Stomach (tissue), 19 donors: ENCODE measurements around the gene ETV7. TPM values are rescaled to one million over a fixed set of nuclear protein-coding genes. Genes with fewer than 3 reads are reported as not detected.

Experiments used
- DNase-seq, 2 donors: peaks; one replicate each; pipeline versions ENCODE4 v3.0.0 to v3.0.0-alpha.2; 2013 to 2019
- H3K27ac ChIP-seq, 5 donors: fragments of 200-600 bp in 4 of 5; sonication (generic) in 4 of 5; one replicate each; pipeline ENCODE4 v1.5.1; 2013 to 2019; ENCODE audit warnings: mild to moderate bottlenecking in 1 of 5, moderate library complexity in 1 of 5
- H3K27me3 ChIP-seq, 3 donors: fragments of 200-600 bp; sonication (generic); one replicate each; pipeline ENCODE4 v1.5.1; 2017 to 2019; ENCODE audit warnings: mixed run types in 1 of 3
- H3K36me3 ChIP-seq, 4 donors: fragments of 200-600 bp; sonication (generic); 1 replicate in 3 of 4; 2 replicates in 1 of 4; pipeline ENCODE4 v1.5.1; 2016 to 2019
- H3K4me1 ChIP-seq, 4 donors: fragments of 200-600 bp; sonication (generic); one replicate each; pipeline ENCODE4 v1.5.1; 2016 to 2019
- H3K4me3 ChIP-seq, 4 donors: fragments of 200-600 bp; sonication (generic) in 3 of 4; one replicate each; pipeline ENCODE4 v1.5.1; 2016 to 2019; ENCODE audit warnings: mild to moderate bottlenecking in 1 of 4
- H3K9me3 ChIP-seq, 4 donors: fragments of 200-600 bp; sonication (generic); one replicate each; pipeline ENCODE4 v1.5.1; 2016 to 2019
- EP300 ChIP-seq: sonication (generic); formaldehyde crosslinking; IDR thresholded peaks from one replicate; pipeline ENCODE4 v1.6.1; 2017; ENCODE audit warnings: antibody characterized with exemption
- POLR2A ChIP-seq, 4 donors: fragments of 450-650 bp; IDR thresholded peaks; one replicate each; pipeline ENCODE4 v1.6.1; 2016; ENCODE audit warnings: antibody characterized with exemption in 4 of 4, control low read depth in 2 of 4, mild to moderate bottlenecking in 1 of 4, moderate library complexity in 1 of 4
- POLR2AphosphoS5 ChIP-seq, 3 donors: sonication (generic); formaldehyde crosslinking; IDR thresholded peaks; one replicate each; pipeline ENCODE4 v1.6.1; 2016; ENCODE audit warnings: antibody characterized with exemption in 3 of 3
- WGBS, 5 donors: extraction: QIAGEN DNeasy Blood & Tissue Kit in 3 of 5; methylation state at CpG; one replicate each; pipeline versions ENCODE4 v1.1.5 to v1.1.7; 2013 to 2018; 5-methylcytosine and 5-hydroxymethylcytosine counted together
- intact Hi-C: fragments of 100-400 bp; cut with DNase I; formaldehyde crosslinking; loops from one replicate; pipeline ENCODE4 v1.15.1; 2023; ENCODE audit warnings: low total_unique reads
- long read RNA-seq, 10 donors: transcript quantifications; one replicate each; lab custom pipeline, GENCODE V29; 2026
- polyA plus RNA-seq, 3 donors: library from polyadenylated mRNA; stranded (reverse); fragments of 200-250 nt; gene quantifications; one replicate each; pipeline ENCODE4 v1.2.3, GENCODE V29; 2013
- total RNA-seq, 5 donors: library from RNA; depleted of rRNA; stranded (reverse); fragments of >200 nt; gene quantifications; one replicate each; pipeline versions ENCODE4 v1.1.0 to v1.2.3, GENCODE V29; 2014 to 2016
- TF ChIP-seq, protein P1 (sequence below), 7 experiments: fragments of 450-650 bp in 4 of 7; fragments of 200-600 bp in 3 of 7; sonication (generic) in 3 of 7; IDR thresholded peaks; one replicate each; pipeline ENCODE4 v1.5.1; 2016 to 2019; ENCODE audit warnings: antibody characterized with exemption in 7 of 7, control low read depth in 2 of 7, mild to moderate bottlenecking in 1 of 7
- donor health status: healthy with polysubstance abuse.
- donor health status: Bipolar disorder and iron deficiency.
- donor health status: healthy.

Gene ETV7
- total RNA-seq = 10 to 100 TPM in 1 of 5 donors, 1 to 10 TPM in 2, under 1 TPM in 1, not detected in 1; 0.37 to 20.4 (median 3.1) TPM
- polyA plus RNA-seq = 1 to 10 TPM; 2.6 to 7.9 (median 7.1) TPM
- long read RNA-seq, donor 1 = 0 reads
- long read RNA-seq, donor 2 = 0 reads
- long read RNA-seq, donor 3 = 0 reads
- long read RNA-seq, donor 4 = 0 reads
- long read RNA-seq, donor 5, partial matches to known transcripts = 0 of 1 reads
- long read RNA-seq, donor 5, other reads (novel, unspliced or antisense) = 0 of 1 reads
- long read RNA-seq, donor 6 = 0 reads
- long read RNA-seq, donor 7 = 0 reads
- long read RNA-seq, donor 8 = 0 reads
- long read RNA-seq, donor 9 = 0 reads
- long read RNA-seq, donor 10 = 0 reads

DNA sequence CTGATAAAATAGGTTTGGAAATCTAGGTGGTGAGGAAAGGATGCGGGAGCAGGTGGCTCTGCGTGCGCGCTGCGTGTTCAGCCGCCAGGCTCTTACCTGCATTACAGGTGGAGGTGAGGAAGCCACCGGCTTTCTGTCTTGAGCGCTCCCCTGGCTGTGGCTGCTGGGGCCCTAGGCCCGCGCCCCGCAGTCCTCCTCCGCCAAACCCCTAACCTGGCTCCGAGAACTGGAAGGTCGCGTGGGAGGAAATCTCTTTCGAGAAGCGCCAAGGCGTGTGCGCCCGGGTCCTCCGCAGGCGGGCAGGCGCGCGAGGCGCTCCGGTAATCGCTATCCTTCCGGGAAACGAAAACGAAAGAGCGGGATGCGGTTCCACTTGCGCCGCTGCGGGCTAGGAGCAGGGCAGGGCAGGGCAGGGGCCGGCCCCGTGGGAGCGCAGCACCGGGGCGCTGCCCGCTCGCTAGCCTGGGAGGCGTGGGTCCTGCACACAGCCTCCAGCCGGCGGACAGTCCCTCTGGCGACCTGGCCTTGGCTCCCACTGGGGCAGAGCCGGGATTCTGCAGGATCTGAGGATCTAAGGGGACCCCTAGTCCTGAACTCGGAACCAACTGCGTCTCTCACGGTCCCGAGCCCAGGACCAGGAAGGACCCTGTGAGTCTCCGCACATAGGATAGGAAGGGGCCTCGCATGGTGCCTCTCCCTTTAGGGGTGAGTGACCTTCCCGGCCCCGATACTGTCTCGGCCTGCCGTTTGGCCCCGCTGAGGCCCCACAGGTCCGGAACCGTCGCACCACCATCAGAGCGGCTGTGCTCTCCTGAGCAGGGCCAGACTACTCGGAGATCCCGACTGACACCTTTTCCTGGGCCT is at the start of gene ETV7:
Gene ETV7 (minus strand): TSS at position 230 of the 864 bp plus-strand sequence. CDS start 128 bp downstream, at position 102.
- TF ChIP-seq, protein P1, sequence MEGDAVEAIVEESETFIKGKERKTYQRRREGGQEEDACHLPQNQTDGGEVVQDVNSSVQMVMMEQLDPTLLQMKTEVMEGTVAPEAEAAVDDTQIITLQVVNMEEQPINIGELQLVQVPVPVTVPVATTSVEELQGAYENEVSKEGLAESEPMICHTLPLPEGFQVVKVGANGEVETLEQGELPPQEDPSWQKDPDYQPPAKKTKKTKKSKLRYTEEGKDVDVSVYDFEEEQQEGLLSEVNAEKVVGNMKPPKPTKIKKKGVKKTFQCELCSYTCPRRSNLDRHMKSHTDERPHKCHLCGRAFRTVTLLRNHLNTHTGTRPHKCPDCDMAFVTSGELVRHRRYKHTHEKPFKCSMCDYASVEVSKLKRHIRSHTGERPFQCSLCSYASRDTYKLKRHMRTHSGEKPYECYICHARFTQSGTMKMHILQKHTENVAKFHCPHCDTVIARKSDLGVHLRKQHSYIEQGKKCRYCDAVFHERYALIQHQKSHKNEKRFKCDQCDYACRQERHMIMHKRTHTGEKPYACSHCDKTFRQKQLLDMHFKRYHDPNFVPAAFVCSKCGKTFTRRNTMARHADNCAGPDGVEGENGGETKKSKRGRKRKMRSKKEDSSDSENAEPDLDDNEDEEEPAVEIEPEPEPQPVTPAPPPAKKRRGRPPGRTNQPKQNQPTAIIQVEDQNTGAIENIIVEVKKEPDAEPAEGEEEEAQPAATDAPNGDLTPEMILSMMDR (IDR thresholded peaks at IDR 0.05) = no peak
- no peak for TF ChIP-seq POLR2A (IDR thresholded peaks at IDR 0.05)
- TF ChIP-seq EP300 = no peak
- TF ChIP-seq POLR2AphosphoS5 (IDR thresholded peaks at IDR 0.05) = peak in 2 of 3 donors; percentile 27 to 48
- peak within 1 kb of the TSS; percentile 12 to 77 (median 67) for H3K27ac ChIP-seq
- peak within 1 kb of the TSS; percentile 55 to 86 (median 70) for H3K4me3 ChIP-seq
- peaks cover 0 to 26% (median 22%) of the 10 kb centered on the region in 4 donors for H3K4me1 ChIP-seq
- peak; percentile 63 to 78 for DNase-seq
- peaks cover 0 to 12% (median 0%) of the 10 kb centered on the region in 3 donors for H3K27me3 ChIP-seq
- intact Hi-C loops = no loop called here
- no peaks in the 10 kb centered on the region for H3K9me3 ChIP-seq
- no peaks in the 10 kb centered on the region for H3K36me3 ChIP-seq
- 5 to 13% (median 9%) methylated on average over 29 to 64 of the region's 65 CpGs for WGBS, 5 donors

DNA sequence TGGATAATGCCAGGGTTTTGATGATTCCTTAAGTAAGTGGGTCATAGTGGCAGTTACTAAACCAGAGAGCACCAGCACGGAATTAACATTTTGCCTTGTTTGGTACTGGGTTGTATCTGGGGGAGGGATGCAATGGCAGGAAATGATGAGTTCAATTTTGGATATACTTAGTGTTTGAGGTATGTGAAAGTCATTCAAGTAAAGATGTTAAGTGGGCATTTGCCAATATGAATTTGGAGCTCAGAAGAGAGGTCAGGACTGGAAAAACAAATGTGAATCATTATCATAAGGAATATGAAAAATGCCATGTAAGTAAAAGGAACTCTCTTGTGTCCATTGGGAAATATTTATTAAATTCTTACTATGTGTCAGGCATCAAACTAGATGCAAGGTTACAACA is 49.0 kb upstream of the ETV7 start:
- H3K4me3 ChIP-seq = no peak overlapping the region
- H3K27me3 ChIP-seq = no peaks in the 10 kb centered on the region
- no peak for DNase-seq
- 81 to 97% (median 90%) methylated on average over 1 of the region's 1 CpG for WGBS, 5 donors
- no peak overlapping the region for H3K27ac ChIP-seq
- peaks cover 0 to 9% (median 5%) of the 10 kb centered on the region in 4 donors for H3K4me1 ChIP-seq
- TF ChIP-seq EP300 = no peak
- TF ChIP-seq, protein P1 (IDR thresholded peaks at IDR 0.05) = no peak
- no peaks in the 10 kb centered on the region for H3K9me3 ChIP-seq
- intact Hi-C loops = no loop called here
- no peaks in the 10 kb centered on the region for H3K36me3 ChIP-seq

DNA sequence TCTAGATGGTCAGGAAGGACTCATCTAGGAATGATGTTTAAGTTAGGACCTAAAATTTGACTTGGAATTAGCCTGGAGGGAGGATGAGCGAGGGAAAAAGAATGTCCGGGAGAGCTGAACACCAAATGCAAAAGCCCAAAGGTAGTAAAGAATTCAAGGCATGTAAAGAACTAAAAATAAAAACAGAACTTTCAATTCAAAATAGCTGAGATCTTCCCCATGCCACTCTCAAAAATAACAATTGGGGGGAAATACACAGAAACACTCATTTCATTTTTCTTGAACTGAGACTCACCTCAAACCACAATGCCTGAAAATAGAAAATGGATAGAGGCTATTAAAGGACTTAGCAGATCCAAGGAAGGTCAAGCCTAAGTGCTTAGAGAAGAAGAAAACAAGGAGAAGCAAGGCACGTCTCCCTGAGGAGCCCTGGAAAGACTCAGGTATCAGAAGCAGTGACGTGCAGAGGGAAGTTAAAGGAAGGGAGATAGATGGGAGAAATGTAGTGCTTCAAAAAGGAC is 44.7 kb upstream of the ETV7 start:
- DNase-seq = no peak
- 82 to 89% (median 85%) methylated on average over 4 of the region's 4 CpGs for WGBS, 5 donors

DNA sequence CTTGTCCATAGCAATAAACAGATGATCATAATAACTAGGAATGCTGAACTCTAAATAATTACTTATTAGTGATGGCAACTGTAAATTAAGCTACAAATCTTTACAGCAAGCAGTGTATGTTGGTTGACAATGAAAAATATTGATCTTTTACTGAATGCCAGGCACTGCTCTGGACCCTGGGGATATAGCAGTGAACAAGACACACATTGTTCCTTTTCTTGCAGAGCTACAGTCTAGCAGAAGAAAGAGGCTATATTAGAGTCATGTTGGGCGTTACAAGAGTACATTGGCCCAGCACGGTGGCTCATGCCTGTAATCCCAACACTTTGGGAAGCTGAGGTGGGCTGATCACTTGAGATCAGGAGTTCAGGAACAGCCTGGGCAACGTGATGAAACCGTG is 43.7 kb upstream of the ETV7 start:
- no peak overlapping the region for H3K27ac ChIP-seq
- H3K9me3 ChIP-seq = no peaks in the 10 kb centered on the region
- TF ChIP-seq, protein P1 (IDR thresholded peaks at IDR 0.05) = no peak
- TF ChIP-seq POLR2A (IDR thresholded peaks at IDR 0.05) (no peak), POLR2AphosphoS5 (IDR thresholded peaks at IDR 0.05) (no peak), EP300 (no peak)
- H3K4me1 ChIP-seq = no peaks in the 10 kb centered on the region
- intact Hi-C loops = no loop called here
- H3K4me3 ChIP-seq = no peak overlapping the region
- no peak for DNase-seq
- 85 to 94% (median 87%) methylated on average over 4 of the region's 4 CpGs for WGBS, 5 donors
- no peaks in the 10 kb centered on the region for H3K36me3 ChIP-seq
- no peaks in the 10 kb centered on the region for H3K27me3 ChIP-seq

More for the DNA sequence above, 44.7 kb upstream of the ETV7 start:
- H3K4me1 ChIP-seq = no peaks in the 10 kb centered on the region
- no peak for TF ChIP-seq EP300
- TF ChIP-seq, protein P1 (IDR thresholded peaks at IDR 0.05) = no peak
- no peak for TF ChIP-seq POLR2A (IDR thresholded peaks at IDR 0.05)
- TF ChIP-seq POLR2AphosphoS5 (IDR thresholded peaks at IDR 0.05) = no peak
- no peaks in the 10 kb centered on the region for H3K36me3 ChIP-seq
- no peak overlapping the region for H3K27ac ChIP-seq
- H3K4me3 ChIP-seq = no peak overlapping the region
- H3K9me3 ChIP-seq = no peaks in the 10 kb centered on the region
- H3K27me3 ChIP-seq = no peaks in the 10 kb centered on the region
- intact Hi-C loops = no loop called here
